GM12878 (cell line): Measurements from ENCODE around the gene FNTB. TPM values are rescaled to one million over a fixed set of nuclear protein-coding genes. Genes with fewer than 3 reads are reported as not detected.

Experiments
- ATAC-seq: fragments of 200-7000 bp; cut with Tn5 transposase; 3 replicates; pipeline ENCODE4 v1.9.1; 2020; ENCODE audit warnings: mild to moderate bottlenecking, moderate library complexity
- BruUV-seq: library from RNA; stranded (reverse); fragments of 400-500 nt; replicated peaks from 2 replicates; lab custom pipeline; 2021; lab: Mats Ljungman, UMichigan
- CTCF ChIA-PET: fragments of 300-600 bp; sonication (Branson Sonifier 250); formaldehyde crosslinking; extraction: SDS; loops from one replicate; lab custom pipeline; 2021; ENCODE audit warnings: inconsistent platforms; lab: Yijun Ruan, JAX
- POLR2A ChIA-PET: fragments of 350-600 bp; formaldehyde crosslinking; extraction: SDS; loops from one replicate; lab custom pipeline; 2021; ENCODE audit warnings: inconsistent platforms; lab: Charles Lee
- RAD21 ChIA-PET: fragments of 300-600 bp; sonication (Branson Sonifier 250); formaldehyde crosslinking; loops from one replicate; lab custom pipeline; 2023; ENCODE audit warnings: antibody characterized with exemption; ENCODE audit not compliant: unreplicated experiment; lab: Charles Lee
- SMC1A ChIA-PET: fragments of 300-600 bp; sonication (Branson Sonifier 250); formaldehyde crosslinking; loops from one replicate; lab custom pipeline; 2023; ENCODE audit not compliant: unreplicated experiment, uncharacterized antibody; lab: Charles Lee
- DNase-seq: peaks from one replicate; pipeline ENCODE4 v3.0.0-alpha.2; 2011; ENCODE audit warnings: low read depth, low spot score
- FAIRE-seq: peaks from 3 replicates; lab custom pipeline; 2011; peaks lifted over from hg19 to GRCh38; lab: Jason Lieb, UNC
- H2AFZ ChIP-seq: 2 replicates; pipeline ENCODE4 v1.6.0; 2011; ENCODE audit warnings: low read depth, low read length, control low read depth; ENCODE audit not compliant: control insufficient read depth
- H3K27ac ChIP-seq: 2 replicates; pipeline ENCODE4 v1.5.1; 2011; ENCODE audit warnings: control low read depth; ENCODE audit not compliant: control insufficient read depth, insufficient read depth
- H3K27me3 ChIP-seq, 2 experiments: replicated peaks in 1 of 2; 2 replicates each; pipeline versions ENCODE4 v1.6.0 to v1.6.1; 2011; ENCODE audit warnings: low read length in 1 of 2; ENCODE audit not compliant: control insufficient read depth in 2 of 2, insufficient read depth in 2 of 2
- H3K36me3 ChIP-seq, 2 experiments: 2 replicates each; pipeline ENCODE4 v1.5.1; 2011; ENCODE audit warnings: low read length in 1 of 2; ENCODE audit not compliant: control insufficient read depth in 2 of 2, insufficient read depth in 2 of 2
- H3K4me1 ChIP-seq: 2 replicates; pipeline ENCODE4 v1.6.1; 2011; ENCODE audit warnings: mild to moderate bottlenecking, low read length, moderate library complexity, mixed read lengths; ENCODE audit not compliant: control insufficient read depth, insufficient read depth
- H3K4me2 ChIP-seq: 2 replicates; pipeline ENCODE4 v1.6.0; 2011; ENCODE audit warnings: control low read depth; ENCODE audit not compliant: control insufficient read depth, insufficient read depth
- H3K4me3 ChIP-seq: fragments of 200-600 bp; sonication (generic); 2 replicates; pipeline ENCODE4 v1.5.1; 2016
- H3K79me2 ChIP-seq: 2 replicates; pipeline ENCODE4 v1.6.0; 2011; ENCODE audit warnings: low read length; ENCODE audit not compliant: control insufficient read depth, insufficient read depth
- H3K9ac ChIP-seq: 2 replicates; pipeline ENCODE4 v1.8.0; 2011; ENCODE audit warnings: low read length, control low read depth, mixed read lengths; ENCODE audit not compliant: control insufficient read depth, insufficient read depth
- H3K9me3 ChIP-seq: replicated peaks from 3 replicates; pipeline ENCODE4 v1.5.1; 2011; ENCODE audit warnings: mild to moderate bottlenecking, low read length; ENCODE audit not compliant: control insufficient read depth, insufficient read depth
- H4K20me1 ChIP-seq: 2 replicates; pipeline ENCODE4 v1.6.0; 2011; ENCODE audit not compliant: control insufficient read depth, insufficient read depth
- BHLHE40 ChIP-seq, 2 experiments: fragments of 450-650 bp in 1 of 2; IDR thresholded peaks; 2 replicates each; pipeline ENCODE4 v1.6.1; 2011 to 2017; ENCODE audit warnings: low read depth in 2 of 2, borderline replicate concordance in 1 of 2, improper control_type of control experiment in 1 of 2, low read length in 1 of 2, mild to moderate bottlenecking in 1 of 2
- FOXK2 ChIP-seq: fragments of 450-650 bp; IDR thresholded peaks from 2 replicates; pipeline ENCODE4 v1.6.1; 2017; ENCODE audit warnings: mild to moderate bottlenecking, moderate library complexity
- NFXL1 ChIP-seq: fragments of 450-650 bp; IDR thresholded peaks from 2 replicates; pipeline ENCODE4 v1.6.1; 2017; ENCODE audit warnings: antibody characterized with exemption, mild to moderate bottlenecking, borderline replicate concordance
- TCF12 ChIP-seq: IDR thresholded peaks from 2 replicates; pipeline ENCODE4 v1.6.1; 2011; ENCODE audit warnings: low read depth, mild to moderate bottlenecking, low read length
- WGBS: methylation state at CpG from one replicate; pipeline ENCODE4 v1.1.6; 2016; ENCODE audit warnings: low lambda C conversion rate; ENCODE audit not compliant: insufficient replicate concordance, insufficient coverage; ENCODE audit errors: missing lambda C conversion rate; 5-methylcytosine and 5-hydroxymethylcytosine counted together
- in situ Hi-C: fragments of 300-500 bp; cut with MboI; formaldehyde crosslinking; loops from 9 replicates; pipeline ENCODE4 v1.14.3; 2018; ENCODE audit warnings: mixed read lengths
- intact Hi-C: fragments of 100-400 bp; cut with micrococcal nuclease; formaldehyde crosslinking; loops from one replicate; pipeline ENCODE4 v1.14.2; 2022; ENCODE audit not compliant: unreplicated experiment
- polyA plus RNA-seq, 11 experiments: library from polyadenylated mRNA; depleted of rRNA in 4 of 11; unstranded in 6 of 11; stranded (reverse) in 5 of 11; fragments of >200 nt; fragmentation: Nextera tagmentation in 4 of 11; fragmentation: Illumina TruSeq in 1 of 11; extraction: Ambion mirVana in 4 of 11; extraction: Trizol in 1 of 11; gene quantifications; 1 replicate in 1 of 11; 2 replicates in 10 of 11; pipeline versions ENCODE4 v1.2.1 to v1.2.3, GENCODE V29; 2011 to 2016; ENCODE audit warnings: inconsistent platforms in 2 of 11, missing spikeins in 2 of 11, low read depth in 1 of 11
- total RNA-seq, 4 experiments: library from RNA; depleted of rRNA in 3 of 4; stranded (reverse); fragments of >200 nt in 3 of 4; fragmentation: Illumina TruSeq in 1 of 4; extraction: Trizol in 1 of 4; gene quantifications; 2 replicates each; pipeline versions ENCODE4 v1.2.1 to v1.2.3, GENCODE V29; 2013 to 2021
- TF ChIP-seq, protein P1 (sequence below): IDR thresholded peaks from 2 replicates; pipeline ENCODE4 v1.6.1; 2012; ENCODE audit warnings: improper control_type of control experiment, low read depth, low read length; ENCODE audit not compliant: insufficient replicate concordance

The FNTB gene
- total and polyA plus RNA-seq, 10 of the 15 experiments (the other 5 are each of a cell fraction or from before 2014, with no cell fraction given): 10.4 to 25.1 (median 16.7) TPM

DNA sequence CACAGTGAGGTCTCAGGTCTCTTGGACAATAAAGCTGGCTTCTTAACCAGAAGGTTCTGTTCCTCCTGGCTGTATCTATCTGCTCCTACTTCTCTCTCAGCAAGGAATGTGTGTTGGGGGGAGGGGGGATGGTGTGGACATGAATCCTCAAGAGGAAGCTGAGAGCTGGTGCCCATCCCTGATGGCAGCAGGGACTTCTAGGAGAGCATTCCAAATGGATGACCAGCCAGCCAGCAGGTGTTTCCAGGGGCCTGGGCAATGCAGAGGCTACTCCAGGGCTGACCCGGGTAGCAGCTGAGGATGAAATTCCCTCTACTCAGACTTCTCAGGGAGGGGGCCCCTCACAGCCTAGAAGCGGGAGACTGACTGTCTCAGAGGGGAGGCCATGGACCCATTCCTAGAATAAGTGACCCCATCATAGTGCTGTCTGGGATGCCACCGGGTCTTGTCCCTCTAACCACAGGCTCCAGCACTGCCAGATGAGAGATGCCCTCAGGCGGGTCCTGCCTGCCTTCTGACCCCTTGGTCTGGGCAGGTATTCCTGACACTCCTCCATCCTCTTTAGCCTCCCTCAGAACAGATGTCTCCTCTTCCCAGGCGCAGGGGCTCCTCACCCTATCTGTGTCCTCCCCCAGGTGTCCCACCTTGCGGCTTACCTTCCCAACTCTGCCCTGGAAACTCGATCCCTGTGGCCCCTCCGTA lies 15.8 kb upstream of the FNTB start:
- RAD21 ChIA-PET: interaction anchor here (0.9 kb wide), 1 partner anchor 49 kb away, joined by 4 read pairs; no protein-coding TSS in a partner anchor
- no TSS peak for BruUV-seq
- intact Hi-C loops (no loop called here), in situ Hi-C loops (no loop called here)
- CTCF ChIA-PET: interaction anchor here (0.9 to 2.1 kb wide), 7 partner anchors 10 to 148 kb away, joined by 3 to 7 read pairs (median 4); no protein-coding TSS in a partner anchor
- no peaks in the 10 kb centered on the region for H3K9me3 ChIP-seq
- H3K79me2 ChIP-seq: no peaks in the 10 kb centered on the region
- WGBS: 81% methylated on average over 8 of the region's 8 CpGs
- no peaks in the 10 kb centered on the region for H4K20me1 ChIP-seq
- no peak for ATAC-seq
- H3K4me1 ChIP-seq: no peaks in the 10 kb centered on the region
- SMC1A ChIA-PET: interaction anchor here (1.0 to 2.1 kb wide), 2 partner anchors 10 to 14 kb away, joined by 3 to 6 read pairs; no protein-coding TSS in a partner anchor
- no peak for DNase-seq
- H3K4me2 ChIP-seq: 0 out of 2 replicates have a peak overlapping the region, but pooled peaks have one; percentile 17
- H3K4me3 ChIP-seq: no peak overlapping the region
- no peak overlapping the region for H3K9ac ChIP-seq
- TF ChIP-seq FOXK2: no peak
- TF ChIP-seq, protein P1, sequence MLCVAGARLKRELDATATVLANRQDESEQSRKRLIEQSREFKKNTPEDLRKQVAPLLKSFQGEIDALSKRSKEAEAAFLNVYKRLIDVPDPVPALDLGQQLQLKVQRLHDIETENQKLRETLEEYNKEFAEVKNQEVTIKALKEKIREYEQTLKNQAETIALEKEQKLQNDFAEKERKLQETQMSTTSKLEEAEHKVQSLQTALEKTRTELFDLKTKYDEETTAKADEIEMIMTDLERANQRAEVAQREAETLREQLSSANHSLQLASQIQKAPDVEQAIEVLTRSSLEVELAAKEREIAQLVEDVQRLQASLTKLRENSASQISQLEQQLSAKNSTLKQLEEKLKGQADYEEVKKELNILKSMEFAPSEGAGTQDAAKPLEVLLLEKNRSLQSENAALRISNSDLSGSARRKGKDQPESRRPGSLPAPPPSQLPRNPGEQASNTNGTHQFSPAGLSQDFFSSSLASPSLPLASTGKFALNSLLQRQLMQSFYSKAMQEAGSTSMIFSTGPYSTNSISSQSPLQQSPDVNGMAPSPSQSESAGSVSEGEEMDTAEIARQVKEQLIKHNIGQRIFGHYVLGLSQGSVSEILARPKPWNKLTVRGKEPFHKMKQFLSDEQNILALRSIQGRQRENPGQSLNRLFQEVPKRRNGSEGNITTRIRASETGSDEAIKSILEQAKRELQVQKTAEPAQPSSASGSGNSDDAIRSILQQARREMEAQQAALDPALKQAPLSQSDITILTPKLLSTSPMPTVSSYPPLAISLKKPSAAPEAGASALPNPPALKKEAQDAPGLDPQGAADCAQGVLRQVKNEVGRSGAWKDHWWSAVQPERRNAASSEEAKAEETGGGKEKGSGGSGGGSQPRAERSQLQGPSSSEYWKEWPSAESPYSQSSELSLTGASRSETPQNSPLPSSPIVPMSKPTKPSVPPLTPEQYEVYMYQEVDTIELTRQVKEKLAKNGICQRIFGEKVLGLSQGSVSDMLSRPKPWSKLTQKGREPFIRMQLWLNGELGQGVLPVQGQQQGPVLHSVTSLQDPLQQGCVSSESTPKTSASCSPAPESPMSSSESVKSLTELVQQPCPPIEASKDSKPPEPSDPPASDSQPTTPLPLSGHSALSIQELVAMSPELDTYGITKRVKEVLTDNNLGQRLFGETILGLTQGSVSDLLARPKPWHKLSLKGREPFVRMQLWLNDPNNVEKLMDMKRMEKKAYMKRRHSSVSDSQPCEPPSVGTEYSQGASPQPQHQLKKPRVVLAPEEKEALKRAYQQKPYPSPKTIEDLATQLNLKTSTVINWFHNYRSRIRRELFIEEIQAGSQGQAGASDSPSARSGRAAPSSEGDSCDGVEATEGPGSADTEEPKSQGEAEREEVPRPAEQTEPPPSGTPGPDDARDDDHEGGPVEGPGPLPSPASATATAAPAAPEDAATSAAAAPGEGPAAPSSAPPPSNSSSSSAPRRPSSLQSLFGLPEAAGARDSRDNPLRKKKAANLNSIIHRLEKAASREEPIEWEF: no peak
- no peak for TF ChIP-seq NFXL1
- TF ChIP-seq BHLHE40 (IDR thresholded peaks at IDR 0.05; ENCODE audit: borderline replicate concordance in 1 of 2, low read depth in 2 of 2, low read length in 1 of 2): no peak
- TF ChIP-seq TCF12: no peak
- H3K36me3 ChIP-seq: no peaks in the 10 kb centered on the region
- no peak for FAIRE-seq
- POLR2A ChIA-PET: no interaction called here
- H2AFZ ChIP-seq: no peak overlapping the region
- no peak overlapping the region for H3K27ac ChIP-seq
- peaks cover 2 to 7% of the 10 kb centered on the region in 2 experiments for H3K27me3 ChIP-seq
